Measurements from ENCODE around the gene OSBPL5. TPM values are rescaled to one million over a fixed set of nuclear protein-coding genes. Genes with fewer than 3 reads are reported as not detected.

OSBPL5 gene
- total RNA-seq, 1 donor from 2014 or later, result 19.6 TPM

DNA sequence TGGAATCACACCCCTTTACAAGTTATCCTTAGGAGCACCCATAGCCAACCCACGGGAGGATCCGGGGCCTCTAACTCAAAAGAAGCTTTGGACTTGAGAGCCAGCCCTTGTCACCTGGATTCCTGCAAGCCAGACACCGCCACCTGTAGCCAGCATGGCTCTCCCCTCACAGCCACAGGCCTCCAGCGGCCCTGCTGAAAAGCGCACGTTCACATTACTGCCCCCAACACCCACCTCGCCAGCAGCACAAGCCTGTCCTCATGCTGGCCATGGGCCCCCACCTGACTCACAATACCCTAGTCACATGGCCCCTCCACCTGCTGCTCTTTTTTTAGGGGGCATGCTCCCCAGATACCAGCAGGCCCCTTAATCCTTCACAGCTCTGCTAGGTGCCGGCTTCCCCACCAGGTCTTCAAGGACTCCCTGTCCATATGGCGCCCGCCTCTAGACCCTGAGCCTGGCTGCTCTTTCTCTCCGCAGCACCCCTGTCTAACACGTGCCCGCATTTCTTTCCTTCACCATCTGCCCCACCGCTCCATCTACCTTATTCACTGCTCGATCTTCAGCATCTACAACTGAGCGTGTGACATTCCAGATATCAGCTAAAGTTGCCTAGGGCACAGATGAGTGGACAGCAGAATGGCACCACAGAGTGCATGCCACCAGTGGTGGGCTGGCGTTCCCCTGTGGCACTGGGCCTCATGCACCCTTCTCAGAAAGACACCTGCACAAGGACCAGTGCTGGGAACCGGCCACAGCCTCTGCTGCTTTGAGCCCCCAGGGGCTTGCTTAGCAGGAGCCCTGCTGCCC is 114.5 kb downstream of the OSBPL5 start:
- DNase-seq, result no peak

DNA sequence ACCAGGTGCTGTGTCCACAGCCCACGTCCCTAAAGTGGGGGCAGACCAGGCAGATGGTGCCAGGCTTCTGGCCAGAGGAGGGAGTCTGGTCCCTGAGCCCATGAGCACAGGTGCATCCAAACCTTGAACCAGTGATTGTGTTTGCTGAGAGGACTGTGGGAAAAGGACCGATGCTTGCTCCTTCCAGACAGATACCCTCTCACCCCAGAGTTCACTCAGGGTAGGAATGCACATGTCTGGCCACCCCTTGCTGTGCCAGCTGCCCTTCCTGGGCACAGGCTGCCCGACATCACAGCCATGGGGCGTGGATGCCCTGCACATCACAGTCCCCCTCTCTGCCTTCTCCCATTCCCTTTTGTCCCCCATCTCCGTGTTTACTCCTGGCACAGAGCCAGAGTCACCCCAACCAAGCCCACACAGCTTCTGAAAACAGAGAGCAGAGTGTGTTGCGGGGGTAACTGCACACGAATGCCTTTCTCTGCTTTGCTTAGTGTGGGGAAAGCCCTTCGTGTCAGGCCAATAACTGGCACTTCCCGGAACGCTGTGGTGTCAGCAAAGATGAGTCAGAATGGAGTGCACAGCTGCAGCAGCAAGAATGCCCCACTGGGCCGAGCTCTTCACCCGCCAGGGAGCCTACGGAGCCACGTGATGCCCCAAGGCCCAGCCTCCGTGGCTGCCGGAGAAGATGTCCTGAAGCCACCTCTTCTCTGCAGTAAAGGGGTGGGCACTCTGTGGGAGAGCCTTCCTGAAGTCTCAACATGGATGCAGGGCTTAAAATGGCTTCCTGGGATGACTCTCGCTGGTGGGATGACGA is 115.5 kb downstream of the OSBPL5 start:
- DNase-seq, result peak; percentile 16

DNA sequence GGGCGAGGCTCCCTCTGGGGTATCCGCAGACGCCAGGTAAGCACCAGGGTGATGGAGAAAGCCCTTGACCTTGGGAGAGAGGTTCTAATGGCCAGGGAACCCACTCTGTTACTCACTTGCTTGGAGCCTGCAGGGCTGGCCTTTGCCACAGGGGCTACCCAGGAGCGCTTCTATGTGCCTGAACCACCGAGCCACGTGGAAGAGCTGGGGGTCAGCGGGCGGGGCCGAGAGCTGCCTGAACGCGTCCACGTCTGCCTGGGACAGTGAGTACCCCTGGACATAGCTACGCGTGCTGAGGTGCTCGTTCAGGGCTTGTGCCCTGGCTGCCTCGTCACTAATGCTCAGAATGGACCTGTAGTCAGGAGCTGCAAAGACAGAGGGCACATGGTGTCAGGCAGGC is 117.5 kb downstream of the OSBPL5 start:
- no peak for DNase-seq

DNA sequence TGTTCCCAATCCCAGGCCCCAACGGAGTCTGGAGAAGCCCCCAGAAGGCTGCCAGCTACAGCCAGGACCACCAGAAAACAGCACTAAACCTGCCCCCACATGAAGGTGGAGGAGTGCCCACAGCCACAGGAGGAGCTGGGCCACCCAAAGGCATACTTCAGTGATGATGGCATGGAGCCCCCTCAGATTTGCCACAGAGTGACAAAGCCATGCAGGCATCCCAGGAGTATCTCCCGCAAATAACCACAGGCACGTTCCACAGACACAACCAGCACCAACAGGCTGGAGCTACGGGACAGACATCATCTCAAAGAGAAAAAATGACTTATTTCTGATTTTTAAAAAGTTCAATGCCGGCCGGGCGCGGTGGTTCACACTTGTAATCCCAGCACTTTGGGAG is 118.5 kb downstream of the OSBPL5 start:
- no peak for DNase-seq

DNA sequence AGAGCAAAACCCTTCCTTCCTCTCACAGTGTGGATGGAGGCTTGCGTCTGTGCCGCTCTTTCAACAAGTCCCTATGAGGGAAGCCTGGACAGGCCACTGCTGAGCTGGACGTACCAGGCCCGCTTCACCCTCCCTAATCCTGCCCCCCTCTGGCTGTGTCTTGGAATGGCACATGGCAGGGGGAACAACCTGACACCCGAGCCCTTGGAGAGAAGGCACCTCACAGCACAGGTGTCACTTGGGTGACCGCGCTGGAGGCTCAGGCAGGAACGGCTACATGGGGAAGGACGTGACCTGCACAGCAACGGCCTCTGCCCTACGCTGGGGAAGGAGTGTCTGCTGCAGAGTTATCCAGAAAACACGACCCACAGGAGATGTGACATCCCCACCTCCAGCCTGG is 118.9 kb downstream of the OSBPL5 start:
- no peak for DNase-seq

DNA sequence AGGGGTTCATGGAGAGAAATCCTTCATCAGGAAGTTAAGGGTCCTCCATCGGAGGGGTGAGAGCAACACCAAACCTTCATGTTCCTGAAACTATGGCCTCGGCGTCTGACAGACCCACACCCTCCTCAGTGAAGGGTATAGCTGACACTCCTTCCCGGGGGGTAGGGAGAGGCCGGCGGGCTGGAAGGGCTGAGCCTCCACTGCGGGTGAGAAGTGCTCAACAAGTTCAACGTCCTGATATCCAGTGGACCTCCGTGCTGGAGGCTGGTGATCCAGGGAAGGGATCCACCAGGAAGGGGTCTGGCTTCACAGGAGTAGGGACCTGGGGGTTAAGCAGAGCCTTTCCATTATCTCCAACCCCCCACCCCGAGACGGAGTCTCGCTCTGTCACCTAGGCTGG is 120.2 kb downstream of the OSBPL5 start:
- DNase-seq, result no peak

DNA sequence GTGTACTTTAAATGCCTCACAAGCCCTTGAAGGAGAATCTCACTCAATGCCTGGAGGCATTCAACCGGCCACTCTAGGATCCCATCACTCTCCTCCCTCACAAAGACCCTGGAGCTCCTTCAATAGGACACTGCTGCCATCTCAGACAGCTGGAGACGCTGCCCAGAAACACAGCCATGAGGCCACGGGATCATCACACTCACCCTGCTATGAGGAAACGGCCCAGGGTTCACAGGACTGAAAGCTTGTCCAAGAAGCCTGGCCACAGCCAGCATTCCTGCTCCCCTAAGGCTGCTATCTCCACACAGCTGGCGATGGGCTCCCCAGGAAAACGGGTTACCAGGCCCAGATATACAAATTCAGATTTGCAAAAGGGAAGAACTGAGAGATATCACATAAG is 121.1 kb downstream of the OSBPL5 start:
- no peak for DNase-seq

DNA sequence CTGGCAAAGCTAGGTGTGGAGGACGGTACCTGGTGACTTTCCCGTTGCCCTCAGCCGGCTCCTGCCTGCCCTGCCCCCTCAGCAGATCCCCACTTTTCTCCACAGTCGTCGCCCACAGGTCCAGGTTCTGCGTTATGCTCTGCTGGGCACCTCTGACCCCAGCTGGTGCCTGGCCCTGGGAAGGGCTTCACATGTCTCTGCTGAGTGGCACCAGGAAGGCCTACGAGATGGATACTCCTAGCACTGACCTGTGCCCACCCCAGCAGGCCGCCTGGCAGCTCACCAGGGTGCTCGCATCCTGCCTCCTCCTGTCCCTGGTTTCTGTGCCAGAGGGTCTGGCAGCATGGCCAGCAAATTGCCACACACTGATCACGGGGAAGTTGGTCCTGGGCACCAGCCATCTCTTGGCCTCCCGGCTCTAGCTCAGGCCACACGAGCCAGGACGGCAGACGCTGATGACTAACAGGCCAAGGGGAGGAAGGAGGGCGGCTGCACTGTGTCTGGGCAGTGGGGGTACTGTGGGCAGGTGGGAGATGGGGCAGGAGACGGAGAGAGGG is 121.7 kb downstream of the OSBPL5 start:
- no peak for DNase-seq

DNA sequence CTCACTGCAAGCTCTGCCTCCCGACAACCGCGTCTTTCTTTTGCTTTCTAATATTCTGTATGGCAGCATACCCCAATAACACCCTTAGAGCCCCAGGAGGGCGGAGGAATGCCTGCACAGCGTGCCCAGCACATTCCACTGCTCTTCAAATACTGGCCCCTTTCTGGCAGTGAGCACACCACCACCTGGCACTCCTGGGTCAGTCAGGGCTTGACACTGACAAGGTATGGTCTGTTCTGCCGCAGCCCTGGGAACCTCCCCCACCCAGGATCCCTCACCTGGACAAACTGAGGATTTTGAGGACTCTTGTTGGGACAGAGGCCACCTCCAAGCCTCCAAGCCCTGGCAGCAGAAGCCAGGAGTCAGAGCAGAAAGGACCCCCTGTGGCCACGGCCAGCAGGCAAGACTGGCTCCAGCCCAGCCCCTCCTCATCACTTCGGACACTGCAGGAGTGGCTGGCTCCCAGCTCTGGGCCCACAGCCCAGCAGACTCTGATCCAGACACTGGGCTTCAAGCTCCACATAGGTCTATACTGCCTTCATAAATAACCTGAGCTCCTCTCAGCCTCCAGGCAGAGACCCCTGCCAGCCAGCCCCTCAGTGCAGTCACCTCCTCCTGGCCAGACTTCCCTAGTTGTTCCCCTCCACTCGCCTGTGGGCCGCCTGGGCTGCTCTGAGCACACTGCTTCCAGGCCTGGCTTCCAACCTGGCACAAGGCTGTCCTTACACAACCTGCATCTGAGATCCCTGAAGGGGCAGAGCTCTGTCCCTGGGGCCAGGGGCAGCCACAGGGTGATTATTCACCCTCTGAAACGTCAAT is 122.4 kb downstream of the OSBPL5 start:
- DNase-seq, result no peak

DNA sequence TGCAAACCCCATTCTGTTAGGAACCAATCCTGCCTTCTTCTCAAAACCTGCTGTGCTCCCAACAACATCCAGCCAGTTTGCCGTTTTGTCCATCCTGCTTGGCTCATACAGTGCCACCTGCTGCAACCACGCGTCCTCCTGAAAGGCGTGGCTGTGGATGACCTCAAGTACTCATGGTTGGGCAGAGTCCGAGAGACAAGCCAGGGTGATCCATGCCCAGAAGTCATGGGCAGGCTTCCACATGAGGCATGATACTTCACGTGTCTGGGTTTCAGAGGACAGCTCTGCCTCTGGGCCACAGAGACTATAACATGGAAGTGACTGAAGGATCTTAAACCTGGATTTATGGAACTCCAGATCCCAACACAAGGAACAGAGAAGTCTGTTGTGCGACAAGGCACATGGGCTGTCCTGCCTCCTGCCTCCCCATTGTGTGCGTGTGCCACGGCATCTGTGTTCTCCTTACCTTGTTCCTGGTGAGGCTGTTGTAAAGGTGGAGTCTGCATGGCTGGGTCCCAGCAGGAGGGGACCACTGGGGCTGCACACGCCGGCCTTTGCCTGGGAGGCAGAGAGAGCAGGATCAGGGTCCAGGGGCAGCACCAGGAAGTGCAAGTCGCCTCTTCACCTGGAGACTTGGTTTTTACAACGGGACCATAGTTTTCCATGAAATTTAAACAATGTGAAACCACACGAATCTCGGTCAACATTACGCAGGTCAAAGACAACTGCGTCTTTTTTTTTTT is 123.2 kb downstream of the OSBPL5 start:
- no peak for DNase-seq

DNA sequence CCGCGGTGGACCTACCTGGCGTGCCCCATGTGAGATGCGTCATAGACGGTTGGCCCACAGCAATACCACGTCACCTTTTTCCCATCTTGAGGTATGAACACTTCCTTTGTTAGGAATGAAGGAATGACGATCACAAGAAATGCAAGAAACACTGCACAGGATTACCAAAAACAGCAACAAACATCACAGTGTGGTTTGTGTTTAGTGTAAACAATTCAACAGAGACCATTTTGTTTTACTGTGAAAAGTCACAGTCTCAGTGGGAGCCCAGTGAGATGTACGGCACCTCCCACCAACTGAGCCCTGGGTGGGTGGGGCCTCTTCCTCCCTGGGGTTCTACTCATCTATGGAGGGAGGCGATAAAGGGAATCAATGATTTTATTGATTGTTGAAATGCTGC is 124.2 kb downstream of the OSBPL5 start:
- DNase-seq, result no peak

DNA sequence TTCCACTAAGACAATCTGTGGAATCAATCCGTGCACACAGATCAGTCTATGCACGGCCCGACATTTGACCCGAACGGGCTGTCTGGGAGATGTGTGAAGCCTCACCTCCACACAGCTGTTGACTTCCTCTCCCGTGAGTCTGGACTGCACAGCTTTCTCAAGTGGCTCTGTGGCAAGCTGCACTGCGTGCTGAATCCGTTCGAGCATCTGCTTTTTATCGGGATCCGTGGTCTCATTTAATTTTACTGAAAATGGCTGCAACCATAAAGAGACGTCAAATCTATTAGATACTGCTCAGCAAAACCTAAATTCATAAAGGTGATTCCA is 127.2 kb downstream of the OSBPL5 start:
- DNase-seq, result no peak

Small RNA genes lying within 50 kb of the gene (small RNA-seq; reads per million reads assigned to genes)
- gene RNU1-91P (ENCODE audit: low replicate concordance), result not detected

Other genes starting within 250 kb of the OSBPL5 start
- 4.2 TPM for gene PHLDA2, start 235.9 kb downstream of the OSBPL5 start, total RNA-seq
- 129 TPM for gene NAP1L4, start 173.0 kb downstream of the OSBPL5 start, total RNA-seq
- gene CARS1, start 107.9 kb downstream of the OSBPL5 start, total RNA-seq, result 23.6 TPM
- gene MRGPRG, start 53.5 kb upstream of the OSBPL5 start, total RNA-seq, result not detected
- not detected for gene MRGPRE, start 67.1 kb upstream of the OSBPL5 start, total RNA-seq
- gene ZNF195, start 213.8 kb upstream of the OSBPL5 start, total RNA-seq, result 15.8 TPM